Neuron (in vitro differentiated cells): ENCODE measurements around the gene GPATCH2.

Experiments used
- H2AFZ ChIP-seq: one replicate; pipeline ENCODE4 v1.6.1; 2013; ENCODE audit warnings: low read depth, mild to moderate bottlenecking, inconsistent platforms, low read length, moderate library complexity
- H3K27me3 ChIP-seq: one replicate; pipeline ENCODE4 v1.6.1; 2013; ENCODE audit warnings: low read length; ENCODE audit not compliant: insufficient read depth
- H3K36me3 ChIP-seq: one replicate; pipeline ENCODE4 v1.6.1; 2013; ENCODE audit warnings: low read length; ENCODE audit not compliant: insufficient read depth
- H3K4me1 ChIP-seq: one replicate; pipeline ENCODE4 v1.6.1; 2013; ENCODE audit warnings: low read length; ENCODE audit not compliant: insufficient read depth
- H3K4me3 ChIP-seq: 2 replicates; pipeline ENCODE4 v1.5.1; 2013; ENCODE audit warnings: mild to moderate bottlenecking, low read length, moderate library complexity
- H3K9me3 ChIP-seq: one replicate; pipeline ENCODE4 v1.6.1; 2013; ENCODE audit warnings: low read length

Gene GPATCH2

GRCh38 chr1:217484871-217485270 is 146.0 kb downstream of the GPATCH2 start:
- peaks cover 6% of the 10 kb centered on the region for H3K36me3 ChIP-seq
- no peak overlapping the region for H2AFZ ChIP-seq
- no peak overlapping the region for H3K4me3 ChIP-seq
- H3K4me1 ChIP-seq, result no peaks in the 10 kb centered on the region
- H3K9me3 ChIP-seq, result no peaks in the 10 kb centered on the region
- no peaks in the 10 kb centered on the region for H3K27me3 ChIP-seq

GRCh38 chr1:217482356-217483102 is 148.4 kb downstream of the GPATCH2 start:
- no peak overlapping the region for H2AFZ ChIP-seq
- H3K4me3 ChIP-seq, result no peak overlapping the region
- peaks cover 3% of the 10 kb centered on the region for H3K36me3 ChIP-seq
- no peaks in the 10 kb centered on the region for H3K9me3 ChIP-seq
- H3K4me1 ChIP-seq, result no peaks in the 10 kb centered on the region
- H3K27me3 ChIP-seq, result no peaks in the 10 kb centered on the region

GRCh38 chr1:217478450-217478849 is 152.4 kb downstream of the GPATCH2 start:
- Histone ChIP-seq H3K9me3 (no peaks in the 10 kb centered on the region), H3K27me3 (no peaks in the 10 kb centered on the region), H3K4me3 (no peak overlapping the region), H2AFZ (no peak overlapping the region), H3K4me1 (no peaks in the 10 kb centered on the region), H3K36me3 (peaks cover 2% of the 10 kb centered on the region)

- H3K36me3 ChIP-seq, result peaks cover 2% of the 10 kb centered on the region
- H3K27me3 ChIP-seq, result no peaks in the 10 kb centered on the region
- H3K4me1 ChIP-seq, result no peaks in the 10 kb centered on the region
- H3K4me3 ChIP-seq, result no peak overlapping the region
- no peak overlapping the region for H2AFZ ChIP-seq
- H3K9me3 ChIP-seq, result no peaks in the 10 kb centered on the region
Observed at GRCh38 chr1:217472915-217473314, 158.0 kb downstream of the GPATCH2 start.

- Histone ChIP-seq H3K36me3 (no peaks in the 10 kb centered on the region), H3K9me3 (no peaks in the 10 kb centered on the region), H2AFZ (no peak overlapping the region), H3K4me3 (no peak overlapping the region), H3K4me1 (no peaks in the 10 kb centered on the region), H3K27me3 (no peaks in the 10 kb centered on the region)
Observed at GRCh38 chr1:217471403-217471802, 159.5 kb downstream of the GPATCH2 start.

- Histone ChIP-seq H3K36me3 (no peaks in the 10 kb centered on the region), H3K27me3 (no peaks in the 10 kb centered on the region), H2AFZ (no peak overlapping the region), H3K4me3 (no peak overlapping the region), H3K9me3 (no peaks in the 10 kb centered on the region), H3K4me1 (no peaks in the 10 kb centered on the region)
Observed at GRCh38 chr1:217469983-217470382, 160.9 kb downstream of the GPATCH2 start.

GRCh38 chr1:217465102-217465501 is 165.8 kb downstream of the GPATCH2 start:
- Histone ChIP-seq H3K4me3 (no peak overlapping the region), H3K36me3 (no peaks in the 10 kb centered on the region), H3K9me3 (no peaks in the 10 kb centered on the region), H2AFZ (no peak overlapping the region), H3K4me1 (no peaks in the 10 kb centered on the region), H3K27me3 (no peaks in the 10 kb centered on the region)

GRCh38 chr1:217462666-217463065 is 168.2 kb downstream of the GPATCH2 start:
- Histone ChIP-seq H3K4me1 (no peaks in the 10 kb centered on the region), H3K36me3 (no peaks in the 10 kb centered on the region), H3K27me3 (no peaks in the 10 kb centered on the region), H3K9me3 (no peaks in the 10 kb centered on the region), H2AFZ (no peak overlapping the region), H3K4me3 (no peak overlapping the region)

GRCh38 chr1:217462159-217462558 is 168.7 kb downstream of the GPATCH2 start:
- Histone ChIP-seq H3K4me1 (no peaks in the 10 kb centered on the region), H3K9me3 (no peaks in the 10 kb centered on the region), H2AFZ (no peak overlapping the region), H3K36me3 (no peaks in the 10 kb centered on the region), H3K27me3 (no peaks in the 10 kb centered on the region), H3K4me3 (no peak overlapping the region)

GRCh38 chr1:217457016-217457415 is 173.9 kb downstream of the GPATCH2 start:
- H3K27me3 ChIP-seq, result no peaks in the 10 kb centered on the region
- H2AFZ ChIP-seq, result no peak overlapping the region
- no peaks in the 10 kb centered on the region for H3K4me1 ChIP-seq
- H3K9me3 ChIP-seq, result no peaks in the 10 kb centered on the region
- no peaks in the 10 kb centered on the region for H3K36me3 ChIP-seq
- no peak overlapping the region for H3K4me3 ChIP-seq

GRCh38 chr1:217456261-217456660 is 174.6 kb downstream of the GPATCH2 start:
- Histone ChIP-seq H2AFZ (no peak overlapping the region), H3K27me3 (no peaks in the 10 kb centered on the region), H3K4me1 (no peaks in the 10 kb centered on the region), H3K4me3 (no peak overlapping the region), H3K36me3 (no peaks in the 10 kb centered on the region), H3K9me3 (no peaks in the 10 kb centered on the region)

GRCh38 chr1:217453816-217454215 is 177.1 kb downstream of the GPATCH2 start:
- H3K36me3 ChIP-seq, result no peaks in the 10 kb centered on the region
- H3K4me1 ChIP-seq, result no peaks in the 10 kb centered on the region
- H3K27me3 ChIP-seq, result no peaks in the 10 kb centered on the region
- no peaks in the 10 kb centered on the region for H3K9me3 ChIP-seq
- no peak overlapping the region for H2AFZ ChIP-seq
- no peak overlapping the region for H3K4me3 ChIP-seq

- no peak overlapping the region for H2AFZ ChIP-seq
- no peaks in the 10 kb centered on the region for H3K27me3 ChIP-seq
- no peaks in the 10 kb centered on the region for H3K4me1 ChIP-seq
- H3K36me3 ChIP-seq, result peaks cover 3% of the 10 kb centered on the region
- no peak overlapping the region for H3K4me3 ChIP-seq
- H3K9me3 ChIP-seq, result no peaks in the 10 kb centered on the region
Observed at GRCh38 chr1:217449370-217449769, 181.5 kb downstream of the GPATCH2 start.

GRCh38 chr1:217443845-217444244 is 187.0 kb downstream of the GPATCH2 start:
- Histone ChIP-seq H3K36me3 (peaks cover 6% of the 10 kb centered on the region), H3K27me3 (no peaks in the 10 kb centered on the region), H3K4me1 (no peaks in the 10 kb centered on the region), H3K4me3 (no peak overlapping the region), H2AFZ (no peak overlapping the region), H3K9me3 (peaks cover 3% of the 10 kb centered on the region)
